HG03039 (cell line): ENCODE results near the gene KDM4B.
"Not testable (repeated sequence)": the region's sequence is repeated elsewhere in the genome, so short reads cannot be mapped to it uniquely, and the experiment has no call there.

ENCODE experiments used
- ATAC-seq: cut with Tn5 transposase; IDR thresholded peaks from one replicate; pipeline ENCODE4 v1.9.1; 2021; ENCODE audit warnings: mild to moderate bottlenecking, moderate library complexity; ENCODE audit not compliant: unreplicated experiment

Gene KDM4B

DNA sequence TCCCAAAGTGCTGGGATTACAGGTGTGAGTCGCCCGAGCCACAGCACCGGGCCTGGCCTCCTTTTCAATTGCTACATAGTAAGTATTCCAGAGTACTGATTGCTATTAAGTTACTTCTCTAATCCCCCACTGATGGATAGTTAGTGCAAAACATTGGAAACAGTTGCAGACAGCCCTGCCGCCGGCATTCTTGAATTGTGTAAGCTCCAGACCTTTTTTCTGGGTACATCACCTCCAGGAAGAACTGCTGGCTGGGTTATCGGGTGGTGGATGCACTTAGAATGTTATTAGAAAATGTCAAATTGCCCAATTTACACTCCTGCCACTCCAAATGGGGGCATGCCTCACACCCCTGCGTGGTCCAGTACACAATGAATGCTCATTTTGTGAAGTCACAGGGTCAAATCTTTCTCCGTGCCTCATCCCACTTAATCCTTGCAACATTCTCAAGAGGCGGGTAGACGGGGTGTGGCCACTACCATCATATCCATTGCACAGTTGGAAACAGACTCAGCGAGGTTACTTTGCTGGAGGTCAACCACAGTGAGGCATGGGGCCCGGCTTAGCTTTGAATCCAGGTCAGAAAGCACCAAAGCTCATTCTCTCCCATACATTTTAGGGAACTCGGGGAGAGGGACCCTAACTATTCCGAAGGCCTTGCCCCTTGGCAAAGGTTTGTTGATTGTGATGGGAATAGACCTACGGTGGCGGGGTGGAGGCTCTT lies 1.0 kb upstream of the KDM4B start:
- no peak for ATAC-seq

DNA sequence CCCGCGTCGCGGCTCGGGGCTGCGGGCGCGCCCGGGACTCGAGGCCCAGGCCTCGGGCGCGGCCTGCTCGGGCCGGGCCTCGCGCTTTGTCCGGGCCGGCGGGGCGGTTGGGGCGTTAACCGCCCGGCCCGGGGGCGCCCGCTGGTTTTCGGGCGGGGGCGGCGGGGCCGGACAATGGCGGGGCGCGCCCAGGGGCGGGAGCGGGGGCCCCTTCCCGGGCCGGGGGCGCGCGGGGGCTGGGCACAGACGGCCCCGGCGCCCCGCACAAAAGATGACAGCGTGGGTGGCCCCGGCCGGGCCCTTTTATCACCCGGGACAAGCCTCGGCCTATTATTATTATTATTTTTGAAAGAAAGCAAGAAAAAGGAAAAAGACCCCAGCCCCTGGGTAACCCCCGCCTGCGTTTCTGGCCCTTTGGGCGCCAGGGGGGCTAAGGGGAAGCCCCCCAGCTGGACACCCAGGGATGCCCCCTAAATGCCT lies 419 bp downstream of the KDM4B start:
- ATAC-seq: peak; percentile 6

DNA sequence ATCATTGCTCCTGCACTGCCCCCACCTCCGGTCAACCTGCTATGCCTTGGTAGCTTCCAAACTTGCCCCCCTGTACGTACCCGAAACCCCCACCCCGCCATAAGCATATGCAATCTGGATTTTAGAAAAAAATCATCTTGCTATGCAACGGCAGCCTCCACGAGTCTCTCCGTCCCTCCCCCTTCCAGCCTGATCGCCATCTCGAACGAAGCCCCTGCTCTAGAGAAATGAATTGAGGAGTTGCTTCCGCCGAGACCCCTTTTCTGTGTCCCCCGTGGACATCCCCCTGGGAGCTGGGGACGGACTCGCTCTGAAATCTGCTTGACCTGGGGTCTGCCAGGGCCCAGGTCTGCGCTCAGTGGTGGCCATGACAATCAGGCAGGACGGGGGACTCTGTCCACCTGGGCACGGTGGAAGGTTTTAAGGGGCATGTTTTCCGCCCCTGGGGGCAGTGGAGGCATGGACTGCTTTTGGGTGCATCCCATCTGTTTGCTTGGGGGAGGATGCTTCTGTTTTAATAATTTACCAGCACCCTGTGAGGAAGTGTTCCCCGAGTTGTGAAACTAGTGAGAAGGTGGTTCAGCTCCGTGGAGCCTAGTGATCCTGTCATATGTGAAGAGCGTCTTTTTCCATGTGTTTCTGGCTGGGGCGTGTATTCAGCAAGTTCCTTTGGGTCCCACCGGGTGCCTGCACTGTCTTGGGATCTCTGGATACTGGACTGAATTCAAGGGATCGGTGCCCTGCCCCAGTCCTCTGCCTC lies 1.0 kb downstream of the KDM4B start:
- ATAC-seq: no peak

DNA sequence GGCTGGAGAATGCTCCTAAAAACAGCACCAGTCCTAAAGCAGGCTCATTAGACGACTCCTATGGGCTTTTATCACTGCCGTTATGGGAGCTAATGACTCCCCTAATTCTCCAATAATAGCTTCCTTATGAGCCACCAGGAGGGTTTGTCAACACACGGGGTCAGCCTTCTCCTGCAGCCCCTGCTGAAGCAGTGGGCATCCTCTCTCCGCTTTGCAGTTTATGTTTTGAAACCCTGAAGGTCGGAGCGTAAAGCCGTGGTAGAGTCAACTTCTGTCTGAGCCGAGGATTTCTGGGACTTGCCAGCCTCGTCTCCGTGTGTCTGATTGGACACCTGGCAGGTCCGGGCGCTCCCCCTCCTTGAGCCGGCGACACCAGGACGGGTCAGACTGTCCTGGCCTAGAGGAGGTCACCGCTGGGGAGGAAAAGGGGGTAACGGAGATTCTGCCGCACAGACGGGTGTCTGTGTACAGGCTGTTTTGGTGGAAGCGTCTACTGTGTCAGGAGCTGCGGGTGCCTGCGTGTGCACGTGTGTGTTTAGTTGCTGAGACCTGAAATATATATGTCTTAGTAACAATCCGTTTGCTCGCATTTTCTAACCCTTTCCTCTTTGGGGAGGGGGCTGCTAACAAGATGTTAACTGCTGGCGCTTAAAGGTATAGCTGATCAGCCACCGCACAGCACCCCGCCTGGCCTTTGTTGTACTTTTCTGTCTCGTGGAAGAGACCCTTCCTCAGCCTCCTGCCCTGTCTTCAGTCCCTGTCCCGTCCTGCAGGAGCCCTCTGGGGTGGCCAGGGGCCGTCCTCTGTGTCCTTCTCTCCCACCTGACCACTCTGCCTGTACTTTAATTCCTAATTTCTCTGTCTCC lies 1.9 kb downstream of the KDM4B start:
- ATAC-seq: no peak

DNA sequence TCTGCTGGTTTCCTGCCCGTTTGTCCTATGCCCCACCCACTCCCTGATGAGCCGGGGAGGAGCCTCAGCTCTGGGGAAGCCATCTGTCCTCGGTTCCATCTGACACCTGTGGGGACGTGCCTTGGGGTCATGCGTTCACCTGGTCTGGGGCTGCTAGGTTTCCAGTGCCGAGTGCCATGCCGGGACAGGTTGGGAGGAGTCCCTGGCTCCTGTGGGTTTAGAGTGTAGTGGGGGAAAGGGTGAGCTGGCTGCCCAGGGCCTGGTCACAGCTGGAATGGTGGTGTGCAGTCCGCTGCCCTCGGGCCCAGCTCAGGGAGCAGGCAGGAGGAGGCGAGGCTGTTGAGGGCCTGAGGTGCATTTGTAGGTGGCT lies 2.5 kb downstream of the KDM4B start:
- no peak for ATAC-seq

DNA sequence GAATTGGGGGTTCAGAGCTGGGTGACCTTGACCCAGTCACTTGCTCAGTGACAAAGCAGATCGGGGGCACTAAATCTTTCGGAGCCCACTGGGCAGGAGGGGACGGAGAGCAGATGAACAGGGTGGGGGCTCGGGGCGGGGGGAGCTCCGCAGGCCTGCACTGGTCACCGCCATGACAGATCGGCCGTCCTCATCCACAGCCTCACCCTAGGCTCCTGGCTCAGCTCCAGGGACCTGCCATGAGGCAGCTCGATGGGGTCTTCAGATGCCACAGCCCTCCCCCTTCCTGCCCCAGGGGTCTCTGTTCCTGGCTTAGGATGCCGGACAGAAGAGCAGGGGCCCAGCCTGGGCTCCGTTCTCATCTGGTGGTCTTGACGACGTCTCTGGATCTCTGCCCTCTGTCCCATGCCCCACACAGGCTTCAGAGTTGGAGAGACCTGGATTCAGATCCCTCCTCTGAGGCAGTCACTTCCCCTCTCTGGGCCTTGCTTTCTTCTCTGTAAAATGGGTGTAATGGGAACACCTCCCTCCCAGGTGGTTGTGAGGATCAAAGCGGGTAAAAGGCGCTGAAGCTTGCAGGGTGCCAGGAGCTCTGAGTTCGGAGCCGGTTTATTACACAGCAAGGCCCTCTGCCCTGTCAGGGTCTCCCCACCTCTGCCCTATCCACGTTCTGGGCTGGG lies 3.0 kb downstream of the KDM4B start:
- ATAC-seq: no peak

DNA sequence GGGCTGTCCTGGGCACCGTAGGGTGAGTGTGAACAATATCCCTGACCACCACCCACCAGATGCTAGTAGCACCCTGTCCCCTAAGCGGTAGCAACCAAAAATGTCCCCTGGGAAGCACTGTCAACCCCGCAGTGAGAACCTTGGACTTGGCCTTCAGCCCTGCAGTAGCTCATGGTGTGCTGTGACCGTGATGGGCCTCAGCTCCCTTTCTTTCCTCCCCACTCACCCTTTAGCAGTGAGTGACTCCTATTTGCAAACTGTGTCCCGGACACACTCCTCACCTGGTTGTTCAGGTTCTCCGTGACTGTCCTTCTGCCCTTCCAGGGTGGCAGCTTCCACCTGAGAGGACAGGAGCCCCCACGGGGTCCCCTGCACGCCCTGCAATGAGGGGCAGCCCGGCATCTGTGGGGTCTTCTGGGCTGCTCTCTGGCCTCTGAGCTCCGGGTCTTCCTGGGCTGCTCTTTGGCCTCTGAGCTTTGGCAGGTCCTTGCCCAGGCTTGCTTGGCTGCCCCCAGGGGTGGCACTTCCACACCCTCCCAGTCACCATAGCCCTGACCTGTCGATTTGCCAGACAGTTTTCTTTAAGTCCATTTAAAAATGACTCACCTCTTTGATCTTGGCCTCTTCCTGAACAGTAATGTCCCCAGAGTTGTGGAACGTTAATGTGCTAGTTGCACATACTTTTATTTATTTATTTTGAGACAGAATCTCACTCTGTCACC lies 3.8 kb downstream of the KDM4B start:
- no peak for ATAC-seq

DNA sequence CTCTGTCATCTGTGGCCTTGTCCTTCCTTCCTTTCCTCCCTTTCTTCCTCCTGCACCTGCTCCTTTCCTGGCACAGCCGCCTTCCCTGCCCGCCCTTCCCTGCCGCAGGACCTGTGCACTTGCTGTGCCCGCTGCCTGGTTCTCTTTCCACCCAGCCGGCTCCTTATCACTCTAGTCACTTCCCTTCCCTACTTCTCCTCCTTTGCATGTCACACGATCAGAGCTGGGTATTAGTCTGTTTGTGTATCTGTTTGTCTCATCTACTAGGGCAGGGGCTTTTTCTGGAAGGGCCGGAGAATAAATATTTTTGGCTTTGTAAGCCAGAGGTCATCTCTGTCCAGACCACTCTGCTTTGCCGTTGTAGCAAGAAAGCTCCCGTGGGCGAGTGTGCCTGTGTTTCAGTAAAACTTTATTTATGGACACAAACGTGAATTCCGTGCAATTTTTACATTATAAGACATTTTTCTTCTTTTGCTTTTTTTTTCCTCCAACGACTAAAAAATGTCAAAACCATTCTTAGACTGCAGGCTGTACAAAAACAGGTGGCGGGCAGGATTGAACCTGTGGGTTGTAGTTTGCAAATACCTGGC lies 6.1 kb downstream of the KDM4B start:
- ATAC-seq: no peak

DNA sequence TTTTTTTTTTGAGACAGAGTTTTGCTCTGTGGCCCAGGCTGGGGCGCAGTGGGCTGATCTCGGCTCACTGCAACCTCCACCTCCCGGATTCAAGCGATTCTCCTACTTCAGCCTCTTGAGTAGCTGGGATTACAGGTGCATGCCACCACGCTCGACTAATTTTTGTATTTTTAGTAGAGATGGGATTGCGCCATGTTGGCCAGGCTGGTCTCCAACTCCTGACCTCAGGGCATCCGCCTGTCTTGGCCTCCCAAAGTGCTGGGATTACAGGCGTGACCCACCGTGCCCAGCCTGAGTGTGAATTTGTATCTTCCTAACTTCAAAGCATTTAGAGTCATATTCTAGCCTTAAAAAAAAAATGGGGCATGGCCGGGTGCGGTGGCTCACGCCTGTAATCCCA lies 6.7 kb downstream of the KDM4B start:
- not testable (repeated sequence) for ATAC-seq

DNA sequence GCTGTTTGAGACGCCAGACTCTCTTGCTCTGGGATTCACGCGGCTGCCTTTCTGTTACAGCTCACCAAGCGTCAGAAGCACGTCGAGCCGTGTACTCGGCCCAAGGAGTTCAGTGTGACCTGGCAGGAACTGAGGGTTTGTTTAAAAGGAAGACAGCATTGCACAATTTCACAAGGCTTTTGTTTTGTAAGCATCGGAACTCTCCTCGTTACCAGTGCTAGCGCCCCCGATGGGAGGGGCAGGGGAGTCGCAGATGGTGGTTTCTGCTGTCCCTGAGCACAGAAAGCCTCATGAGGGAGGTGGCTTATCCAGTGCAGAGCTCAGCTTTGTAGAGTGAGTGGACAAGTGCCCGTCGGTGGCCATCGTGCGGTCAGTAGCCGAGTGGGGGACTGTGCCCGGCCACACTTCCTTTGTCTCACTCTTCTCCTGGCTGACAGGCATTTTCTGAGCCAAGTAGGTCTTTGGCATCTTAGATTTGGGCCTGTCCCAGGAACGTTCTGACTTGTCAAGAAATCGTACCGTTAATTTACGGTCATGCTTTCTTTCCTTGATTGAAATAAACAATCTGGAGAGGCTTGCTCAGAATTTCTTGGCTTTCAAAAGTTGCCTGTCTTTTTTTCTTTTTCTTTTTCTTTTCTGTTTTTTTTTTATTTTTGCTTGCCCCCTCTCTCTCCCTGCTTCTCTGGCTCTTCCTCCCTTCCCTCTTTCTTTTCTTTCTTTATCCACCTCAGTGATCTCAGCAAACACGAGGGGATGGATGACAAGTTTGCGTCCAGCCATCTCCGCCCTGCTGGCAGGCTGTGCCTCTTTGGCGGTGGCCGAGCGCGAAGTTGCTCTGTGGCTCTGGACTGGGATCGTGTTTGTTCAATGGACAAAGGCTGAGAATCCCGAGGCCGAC lies 7.7 kb downstream of the KDM4B start:
- ATAC-seq: no peak

DNA sequence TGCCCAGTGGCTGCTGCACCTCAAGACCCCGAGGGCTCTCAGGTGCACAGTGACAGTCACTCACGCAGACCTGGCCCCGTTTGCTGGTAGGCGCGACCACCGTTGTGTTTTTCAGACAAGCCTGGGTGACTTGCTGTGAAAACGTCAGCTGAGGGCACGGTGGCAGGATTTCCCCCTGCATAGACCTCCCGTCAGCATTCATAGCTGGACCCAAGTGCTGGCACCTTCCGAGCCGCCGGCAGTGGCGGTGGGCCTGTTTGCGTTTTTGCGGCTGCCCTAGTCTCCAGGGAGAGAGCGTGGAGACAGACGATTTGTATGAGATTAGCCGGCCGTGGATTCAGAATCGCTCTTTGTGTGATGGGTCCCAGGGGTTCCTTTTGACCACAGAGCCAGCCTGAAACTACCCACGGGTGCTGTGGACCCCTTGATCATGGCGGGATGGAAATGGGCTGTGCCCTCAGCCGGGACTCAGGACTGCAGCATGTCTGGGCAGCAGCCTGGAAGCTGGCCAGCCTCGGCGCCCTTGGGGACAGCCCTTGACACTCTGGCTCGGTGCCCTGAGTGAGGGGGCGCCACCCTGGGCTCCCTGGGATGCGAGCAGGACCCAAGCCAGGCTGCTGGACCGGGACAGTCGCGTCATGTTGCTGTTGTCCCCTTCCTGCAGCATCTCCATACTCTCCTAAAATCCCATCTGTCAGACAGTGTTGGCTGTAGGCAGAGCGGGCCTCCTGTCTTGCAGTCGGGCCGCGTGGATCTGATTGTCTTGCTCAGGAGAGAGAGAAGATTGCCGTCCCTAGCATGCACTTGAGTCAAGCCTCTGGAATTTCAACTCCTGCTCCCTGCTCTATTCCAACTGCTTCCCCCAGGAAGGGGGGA lies 8.6 kb downstream of the KDM4B start:
- ATAC-seq: no peak

DNA sequence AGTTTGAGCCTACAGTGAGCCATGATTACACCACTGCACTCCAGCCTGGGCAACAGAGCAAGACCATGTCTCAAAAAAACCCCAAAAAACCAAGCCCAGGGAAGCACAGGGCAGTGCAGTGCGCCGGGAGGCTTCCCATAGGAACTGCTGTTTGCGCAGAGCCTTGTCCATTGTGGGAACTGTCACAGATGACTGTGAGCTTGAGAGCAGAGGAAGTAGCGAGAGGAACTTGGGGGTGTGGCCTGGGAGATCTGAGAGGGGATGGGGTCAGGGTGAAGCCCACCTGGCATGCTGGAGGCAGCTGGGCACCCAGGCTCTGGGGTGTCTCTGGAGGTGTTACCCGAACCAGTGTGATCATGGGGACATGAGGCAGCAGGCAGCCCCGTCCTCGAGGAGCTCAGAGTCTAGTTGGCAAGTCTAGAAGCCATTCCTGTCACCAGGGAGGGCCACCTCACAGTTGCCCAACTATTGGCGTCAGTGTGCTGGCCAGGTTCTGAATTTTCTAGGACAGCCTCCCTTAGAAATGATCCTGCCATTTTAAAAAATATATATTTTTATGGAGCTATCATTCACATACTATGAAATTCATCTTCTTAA lies 10.4 kb downstream of the KDM4B start:
- ATAC-seq: no peak

DNA sequence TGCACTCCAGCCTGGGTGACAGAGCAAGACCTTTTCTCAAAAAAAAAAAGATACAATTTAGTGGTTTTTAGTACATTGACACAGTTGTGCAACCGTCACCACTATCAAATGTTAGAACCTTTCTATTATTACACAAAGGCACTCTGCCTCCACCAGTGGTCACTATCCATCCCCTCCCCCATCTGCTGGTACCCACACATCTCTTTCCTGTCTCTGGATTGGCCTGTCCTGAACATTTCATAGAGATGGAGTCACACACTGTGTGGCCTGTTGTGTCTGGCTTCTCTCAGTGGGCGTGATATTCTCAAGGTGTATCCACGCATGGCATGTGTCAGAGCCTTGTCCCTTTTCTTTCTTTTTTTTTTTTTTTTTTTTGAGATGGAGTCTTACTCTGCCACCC lies 11.2 kb downstream of the KDM4B start:
- ATAC-seq: no peak

DNA sequence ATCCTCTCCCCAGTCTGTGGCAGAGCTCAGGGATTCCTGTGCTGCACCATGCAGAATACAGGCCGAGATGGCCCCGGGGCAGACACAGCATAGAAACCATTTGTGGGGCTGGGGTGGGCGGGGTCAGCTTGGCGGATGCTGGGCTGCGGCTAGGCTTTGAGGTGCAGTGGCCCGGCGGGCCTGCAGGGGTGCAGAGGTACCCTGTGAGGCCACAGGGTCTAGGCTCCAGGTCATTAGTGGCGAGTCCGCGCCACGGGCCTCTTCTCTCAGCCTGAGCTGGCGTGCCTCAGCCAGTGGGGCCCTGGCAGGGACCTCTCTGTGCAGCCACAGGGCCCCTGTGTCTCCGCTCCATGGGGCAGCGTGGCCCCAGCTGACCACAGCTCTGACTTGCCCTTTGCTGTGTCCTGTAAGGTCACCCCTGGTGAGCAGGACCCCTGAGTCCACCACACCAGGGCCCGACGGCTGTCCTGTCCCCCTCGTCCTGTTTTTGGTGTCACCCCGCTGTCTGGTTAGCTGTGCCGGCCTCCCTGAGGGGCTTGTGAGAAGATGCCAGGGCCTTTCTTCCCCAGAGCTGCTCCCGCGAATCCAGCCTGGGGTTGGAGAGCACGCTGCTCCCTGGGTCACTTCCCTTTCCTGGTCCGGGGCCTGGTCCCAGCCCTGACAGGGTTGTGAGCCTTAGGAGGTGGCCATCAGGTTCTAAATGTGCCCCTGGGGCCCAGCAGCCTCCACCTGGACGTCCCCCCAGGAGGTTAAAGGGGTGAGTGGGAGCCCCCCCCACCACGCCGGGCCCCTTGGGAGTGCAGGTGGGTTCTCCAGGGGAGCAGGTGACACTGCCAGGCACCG lies 12.1 kb downstream of the KDM4B start:
- ATAC-seq: no peak

DNA sequence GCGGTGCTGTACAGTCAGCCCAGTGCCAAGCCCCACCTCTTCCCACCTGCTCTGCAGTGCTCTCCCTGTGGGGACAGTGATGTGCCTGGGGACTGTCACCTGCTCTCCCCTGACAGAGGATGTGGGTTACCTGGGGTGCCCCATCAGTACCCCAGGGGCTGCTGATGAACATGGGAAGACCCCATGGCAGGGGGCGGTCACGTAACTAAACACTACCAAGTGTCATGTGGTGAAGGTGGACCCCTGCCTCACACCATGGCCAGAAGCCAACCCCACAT lies 12.7 kb downstream of the KDM4B start:
- ATAC-seq: no peak

DNA sequence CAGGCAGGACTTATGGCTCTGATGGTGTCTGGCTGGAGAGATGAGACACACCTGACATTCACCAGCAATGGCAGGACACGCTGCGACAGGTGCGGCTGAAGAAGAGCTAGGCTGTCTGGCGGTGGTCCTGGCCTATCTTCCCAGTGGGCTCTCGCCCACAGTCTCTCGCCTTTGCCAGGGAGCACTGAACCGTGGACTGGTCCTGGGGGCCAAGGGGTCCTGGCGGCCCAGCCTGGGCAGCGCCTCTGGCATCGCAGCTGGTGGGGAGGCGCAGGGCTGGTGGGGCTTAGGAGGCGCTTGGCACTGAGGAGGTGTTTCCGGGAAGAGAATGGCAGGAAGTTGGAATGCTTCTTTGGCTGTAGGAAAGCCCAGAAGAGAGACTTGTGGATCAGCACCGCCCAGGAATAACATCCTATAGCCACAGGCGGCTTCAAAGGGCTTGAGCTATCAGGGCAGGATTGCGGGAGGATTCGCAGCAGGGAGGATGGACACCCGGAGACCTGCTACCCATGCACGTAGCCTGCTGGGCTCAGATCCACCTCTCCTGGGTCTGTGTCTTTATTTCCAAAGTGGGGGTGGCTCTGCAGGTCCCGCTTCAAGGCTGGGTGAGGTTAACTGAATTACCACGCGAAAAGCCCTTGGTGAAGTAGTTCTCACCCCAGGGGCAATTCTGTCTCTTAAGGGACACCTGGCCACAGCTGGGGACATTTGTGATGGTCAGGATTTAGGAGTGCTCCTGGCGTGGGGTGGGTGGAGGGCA lies 14.6 kb downstream of the KDM4B start:
- no peak for ATAC-seq
